G401 (cell line): ENCODE measurements around the gene SLC6A17. TPM values are rescaled to one million over a fixed set of nuclear protein-coding genes. Genes with fewer than 3 reads are reported as not detected.

Source experiments
- DNase-seq: peaks from one replicate; pipeline ENCODE4 v3.0.0-alpha.2; 2015; ENCODE audit warnings: low spot score
- in situ Hi-C: cut with HindIII; loops from 2 replicates; pipeline ENCODE4 v1.10.0; 2016; ENCODE audit warnings: low sequenced_read_pairs, mixed read lengths
- total RNA-seq: library from RNA; depleted of rRNA; stranded (reverse); fragments of >200 nt; shearing (Covaris generic); gene quantifications from 2 replicates; pipeline ENCODE4 v1.2.3, GENCODE V29; 2014

The SLC6A17 gene
- total RNA-seq, 1 experiment from 2014 or later = 1.3 TPM

DNA sequence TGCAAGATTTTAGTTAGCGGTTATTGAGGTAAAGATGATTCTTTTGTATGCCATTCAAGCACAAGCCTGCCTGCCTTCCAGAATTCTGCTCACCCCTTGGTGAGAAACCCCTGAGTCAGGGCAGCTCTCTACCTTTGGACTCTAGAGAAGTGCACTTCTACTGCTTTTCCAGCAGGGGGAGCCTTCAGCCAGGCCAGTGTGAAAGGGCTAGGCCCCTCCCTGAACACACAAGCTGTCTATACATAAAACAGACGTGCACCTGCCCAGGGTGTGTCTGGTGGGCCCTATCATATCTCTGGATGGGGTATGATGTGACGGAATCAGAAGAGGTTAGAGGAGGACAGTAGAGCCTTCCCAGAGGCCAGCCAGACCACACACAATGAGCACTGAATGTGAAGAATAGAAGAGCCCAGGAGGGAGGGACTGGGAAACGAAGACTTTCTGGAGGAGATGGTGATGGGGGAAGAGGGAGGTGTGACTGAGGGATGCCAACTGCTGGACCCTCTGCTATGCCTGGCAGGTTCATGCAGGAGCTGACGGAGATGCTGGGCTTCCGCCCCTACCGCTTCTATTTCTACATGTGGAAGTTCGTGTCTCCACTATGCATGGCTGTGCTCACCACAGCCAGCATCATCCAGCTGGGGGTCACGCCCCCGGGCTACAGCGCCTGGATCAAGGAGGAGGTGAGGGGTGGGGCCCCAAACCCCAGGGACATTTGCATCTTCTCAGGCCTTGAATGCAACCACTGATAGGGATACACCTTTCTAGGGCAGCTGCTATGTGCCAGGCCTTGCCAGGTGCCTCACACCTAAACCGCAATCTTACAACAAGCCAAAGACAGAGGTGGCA is 46.8 kb downstream of the SLC6A17 start:
- DNase-seq = peak; percentile 72
- in situ Hi-C loops = no loop called here

DNA sequence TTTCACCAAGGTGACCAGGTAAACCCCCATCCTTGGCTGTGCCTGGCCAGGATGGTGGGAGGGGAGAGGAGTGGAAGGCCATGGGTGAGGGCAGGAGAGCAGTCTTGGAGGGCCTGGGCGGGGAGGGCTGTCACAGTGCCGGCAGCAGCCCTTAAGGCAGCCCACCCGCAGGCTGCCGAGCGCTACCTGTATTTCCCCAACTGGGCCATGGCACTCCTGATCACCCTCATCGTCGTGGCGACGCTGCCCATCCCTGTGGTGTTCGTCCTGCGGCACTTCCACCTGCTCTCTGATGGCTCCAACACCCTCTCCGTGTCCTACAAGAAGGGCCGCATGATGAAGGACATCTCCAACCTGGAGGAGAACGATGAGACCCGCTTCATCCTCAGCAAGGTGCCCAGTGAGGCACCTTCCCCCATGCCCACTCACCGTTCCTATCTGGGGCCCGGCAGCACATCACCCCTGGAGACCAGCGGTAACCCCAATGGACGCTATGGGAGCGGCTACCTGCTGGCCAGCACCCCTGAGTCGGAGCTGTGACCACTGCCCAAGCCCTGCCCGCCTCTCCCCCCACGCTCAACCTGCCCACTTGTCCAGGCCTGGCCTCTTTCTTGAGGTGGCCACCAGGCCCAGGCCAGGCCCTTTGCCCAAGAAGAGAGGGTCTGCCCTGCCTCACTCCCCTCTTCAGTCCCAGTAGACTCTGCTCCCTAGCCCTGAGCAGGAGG is 47.8 kb downstream of the SLC6A17 start:
- DNase-seq = no peak
- in situ Hi-C loops = no loop called here

DNA sequence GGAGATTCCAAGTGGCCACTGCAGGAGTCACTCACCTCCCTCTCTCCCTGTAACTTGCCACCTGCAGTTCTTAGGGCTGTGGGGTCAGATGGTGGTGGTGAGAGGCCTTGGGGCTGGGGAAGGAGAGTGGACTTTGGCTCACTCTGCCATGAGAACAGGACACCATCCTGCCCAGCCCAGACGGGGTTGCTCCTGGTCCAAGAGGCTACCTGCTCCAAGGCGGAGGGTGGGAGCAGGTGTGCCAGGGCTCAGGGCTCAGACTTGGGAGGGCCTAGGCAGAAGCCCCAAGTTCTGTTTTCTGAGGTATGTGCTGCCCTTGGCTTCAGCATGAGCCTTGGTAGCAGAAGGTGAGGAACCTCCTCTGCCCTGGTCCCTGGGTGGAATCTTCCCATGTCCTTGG is 48.5 kb downstream of the SLC6A17 start:
- in situ Hi-C loops = no loop called here
- DNase-seq = no peak

DNA sequence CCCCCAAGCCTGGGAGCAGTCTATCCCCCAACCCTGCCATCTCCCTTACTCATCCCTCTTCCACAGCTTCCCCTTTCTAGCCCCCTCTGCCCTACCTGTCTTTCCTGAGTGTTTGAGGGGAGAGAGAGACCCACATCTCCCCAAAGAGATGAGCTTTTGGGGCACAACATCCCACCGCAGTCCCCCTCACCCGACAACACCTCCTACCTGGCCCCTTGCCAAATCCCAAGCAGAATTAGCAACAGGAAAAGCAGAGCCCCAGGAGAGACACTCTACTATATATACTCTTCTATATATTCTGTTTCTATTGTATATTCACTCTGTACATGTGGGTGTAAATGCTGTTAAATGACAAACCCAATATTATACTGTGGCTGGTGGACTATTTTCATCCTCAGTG is 49.9 kb downstream of the SLC6A17 start:
- DNase-seq = no peak
- in situ Hi-C loops = no loop called here

DNA sequence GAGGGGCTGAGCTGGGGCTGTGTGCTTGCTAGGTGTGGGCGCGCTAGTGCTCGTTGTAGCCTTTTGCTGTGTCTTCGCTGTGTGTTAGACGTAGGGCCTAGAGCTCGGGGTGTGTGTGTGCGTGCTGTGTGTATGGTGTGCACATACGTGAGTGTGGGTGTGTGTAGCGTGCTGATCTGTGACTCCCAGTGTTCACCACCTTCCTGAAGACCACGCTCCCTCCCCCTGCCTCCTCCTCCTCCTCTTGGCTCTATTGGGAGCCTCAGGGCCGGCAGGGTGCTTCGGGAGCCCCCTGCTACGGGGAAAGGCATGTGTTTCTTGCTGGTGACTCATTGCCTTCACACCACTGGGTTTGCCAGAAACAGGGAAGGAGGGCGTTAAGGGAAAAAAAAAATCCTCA is 50.4 kb downstream of the SLC6A17 start:
- in situ Hi-C loops = no loop called here

DNA sequence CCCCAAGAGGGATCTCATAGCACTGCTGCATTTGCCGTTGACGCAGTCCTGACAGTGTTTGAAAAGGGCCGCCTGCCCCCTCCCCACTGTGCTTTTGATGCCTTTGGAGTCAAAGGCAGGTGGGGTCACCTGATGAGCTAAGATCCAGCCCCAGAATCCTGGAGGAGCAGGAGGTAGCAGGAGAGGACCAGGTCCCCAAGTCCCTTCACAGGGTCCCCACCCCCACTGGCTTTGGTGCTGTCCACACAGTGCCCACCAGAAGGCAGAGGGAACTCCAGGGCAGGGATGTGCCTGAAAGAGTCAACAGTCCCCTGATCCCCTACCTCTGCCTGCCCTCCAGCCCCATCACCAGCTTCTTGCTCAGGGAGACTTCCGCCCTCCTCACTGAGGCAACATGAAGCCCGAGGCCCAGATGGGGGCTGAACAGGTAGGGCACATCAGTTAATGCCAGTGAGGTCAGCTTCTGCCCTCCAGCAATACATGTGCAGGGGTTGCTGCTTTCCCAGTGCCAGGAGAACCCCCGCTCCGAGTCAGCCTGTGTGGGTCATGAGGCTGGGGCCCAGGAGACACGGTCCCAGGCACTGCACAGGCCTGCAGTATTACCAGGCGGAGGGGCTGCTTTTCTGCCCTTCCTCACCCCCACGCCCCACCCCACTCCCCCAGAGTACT is 51.0 kb downstream of the SLC6A17 start:
- in situ Hi-C loops = no loop called here
- DNase-seq = no peak

More for the DNA sequence above, 50.4 kb downstream of the SLC6A17 start:
- no peak for DNase-seq

DNA sequence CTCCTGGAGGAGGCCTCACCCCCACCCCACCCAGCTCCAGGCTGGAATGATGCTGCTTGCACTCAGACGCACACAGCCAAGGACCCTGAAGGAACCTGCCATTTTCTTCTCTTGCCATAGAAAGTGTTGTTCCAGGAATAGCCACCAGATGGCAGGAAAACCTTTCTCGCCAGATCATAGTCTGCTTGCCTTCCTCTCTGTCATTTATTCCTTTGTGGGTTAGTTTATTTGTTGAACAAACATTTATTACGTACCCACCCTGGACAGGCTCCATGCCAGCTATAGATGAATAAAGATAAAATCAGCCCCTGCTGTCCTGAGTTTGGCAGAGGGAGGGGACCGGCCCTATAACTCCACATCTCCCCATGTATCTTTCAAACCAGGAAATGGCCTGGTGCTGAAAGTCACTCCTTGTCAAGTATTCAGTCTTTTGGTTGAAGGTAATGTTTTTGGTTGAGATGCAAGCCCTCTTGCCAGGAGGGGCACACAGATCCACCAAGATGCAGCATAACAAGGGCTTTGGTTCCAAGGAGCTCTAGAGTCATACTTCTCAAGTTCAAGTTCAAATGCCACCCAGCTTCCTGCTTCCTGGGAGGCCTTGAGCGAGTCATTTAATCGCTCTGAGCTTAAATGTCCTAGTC is 52.8 kb downstream of the SLC6A17 start:
- peak; percentile 84 for DNase-seq
- in situ Hi-C loops = no loop called here

DNA sequence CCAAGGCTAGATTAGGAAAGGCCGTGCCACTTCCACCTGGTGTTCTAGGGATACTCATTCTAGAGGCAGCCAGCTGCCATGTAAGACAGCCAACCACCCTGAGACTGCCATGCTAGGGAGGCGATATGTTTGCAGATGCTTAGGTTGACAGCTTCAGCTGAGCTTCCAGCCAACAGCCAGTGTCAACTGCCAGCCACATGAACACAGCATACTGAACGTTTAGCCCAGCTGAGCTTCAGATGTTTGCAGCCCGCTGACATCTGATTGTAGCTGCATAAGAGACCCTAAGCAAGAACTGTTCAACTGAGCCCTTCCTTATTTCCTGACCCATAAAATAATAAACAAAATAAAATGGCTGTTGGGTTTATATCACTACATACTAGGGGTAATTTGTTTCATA is 54.9 kb downstream of the SLC6A17 start:
- in situ Hi-C loops = no loop called here
- DNase-seq = no peak

DNA sequence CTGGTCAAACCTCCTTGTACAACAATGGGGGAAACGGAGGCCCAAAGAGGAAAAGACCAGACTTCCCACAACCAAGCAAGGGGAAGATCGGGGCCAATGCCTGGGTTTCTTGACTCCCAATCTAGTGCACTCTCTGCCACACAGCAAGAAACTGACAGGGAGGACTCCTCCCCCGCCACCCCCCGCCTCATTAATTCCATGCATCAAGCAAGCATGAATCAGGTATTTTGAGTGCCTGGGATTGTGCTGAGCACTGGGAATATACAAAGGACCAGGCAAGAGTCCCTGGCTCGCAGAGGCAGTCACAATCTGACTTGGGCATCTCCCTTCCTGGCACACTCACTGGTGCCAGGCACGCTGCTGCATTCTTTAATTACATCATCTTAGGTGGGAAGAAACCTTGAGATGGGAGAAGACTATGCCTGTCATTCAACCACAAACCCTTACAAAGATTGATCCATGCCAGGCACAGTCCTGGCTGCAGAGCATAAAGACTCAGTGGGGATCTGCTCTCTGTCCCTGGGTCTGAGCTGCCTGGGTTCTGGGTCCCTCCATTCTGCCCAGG is 55.4 kb downstream of the SLC6A17 start:
- no peak for DNase-seq
- in situ Hi-C loops = no loop called here

DNA sequence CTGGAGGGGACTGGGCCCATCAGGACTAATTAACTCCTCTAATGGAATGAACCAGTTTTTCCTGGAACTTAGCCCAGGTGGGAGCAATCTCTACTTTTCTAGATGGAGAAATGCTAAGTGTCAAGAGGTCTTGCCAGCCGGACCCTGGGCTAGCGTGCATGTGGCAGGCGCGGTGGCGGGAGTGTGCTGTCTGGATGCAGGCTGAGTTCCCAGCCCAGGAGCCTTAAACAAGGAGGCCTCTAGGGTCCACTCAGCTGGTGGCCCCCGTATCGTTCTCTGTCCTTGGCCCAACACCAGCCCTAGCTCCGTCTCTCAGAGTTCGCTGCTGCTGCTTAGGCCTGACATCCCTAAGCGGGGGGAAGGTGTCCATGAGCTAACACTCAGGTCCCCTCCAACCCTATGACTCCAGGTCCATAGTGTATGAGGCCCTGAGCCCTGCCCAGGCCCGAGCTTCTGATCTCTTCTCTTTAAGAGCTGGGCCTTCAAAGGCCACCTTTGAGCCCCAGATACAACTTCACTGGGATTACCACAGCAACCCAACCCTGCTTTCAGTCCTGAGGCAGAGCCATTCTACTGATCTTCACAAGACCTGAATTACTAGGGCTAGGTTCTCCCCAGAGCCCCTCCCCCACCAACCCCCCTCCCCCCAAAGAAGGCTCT is 56.1 kb downstream of the SLC6A17 start:
- in situ Hi-C loops = no loop called here
- no peak for DNase-seq

DNA sequence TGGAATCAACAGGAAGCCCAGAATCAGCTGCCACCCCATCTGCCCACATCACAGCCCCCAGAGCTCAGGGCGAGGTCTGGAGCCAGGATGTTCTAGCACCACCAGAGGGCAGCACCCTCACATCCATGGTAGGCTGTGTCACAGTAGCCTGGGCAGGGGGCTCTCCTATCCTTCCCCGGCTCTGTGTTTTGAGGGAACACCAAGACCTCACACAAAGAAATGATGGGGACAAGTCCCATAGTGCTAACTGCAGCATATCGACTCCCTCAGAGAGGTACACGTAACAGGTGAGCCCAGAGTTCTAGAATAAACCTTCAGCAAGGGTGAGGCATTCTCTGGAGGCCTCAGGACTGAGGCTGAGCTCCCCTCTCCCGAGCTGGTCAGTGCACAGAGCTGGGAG is 57.5 kb downstream of the SLC6A17 start:
- DNase-seq = peak; percentile 86
- in situ Hi-C loops = no loop called here

DNA sequence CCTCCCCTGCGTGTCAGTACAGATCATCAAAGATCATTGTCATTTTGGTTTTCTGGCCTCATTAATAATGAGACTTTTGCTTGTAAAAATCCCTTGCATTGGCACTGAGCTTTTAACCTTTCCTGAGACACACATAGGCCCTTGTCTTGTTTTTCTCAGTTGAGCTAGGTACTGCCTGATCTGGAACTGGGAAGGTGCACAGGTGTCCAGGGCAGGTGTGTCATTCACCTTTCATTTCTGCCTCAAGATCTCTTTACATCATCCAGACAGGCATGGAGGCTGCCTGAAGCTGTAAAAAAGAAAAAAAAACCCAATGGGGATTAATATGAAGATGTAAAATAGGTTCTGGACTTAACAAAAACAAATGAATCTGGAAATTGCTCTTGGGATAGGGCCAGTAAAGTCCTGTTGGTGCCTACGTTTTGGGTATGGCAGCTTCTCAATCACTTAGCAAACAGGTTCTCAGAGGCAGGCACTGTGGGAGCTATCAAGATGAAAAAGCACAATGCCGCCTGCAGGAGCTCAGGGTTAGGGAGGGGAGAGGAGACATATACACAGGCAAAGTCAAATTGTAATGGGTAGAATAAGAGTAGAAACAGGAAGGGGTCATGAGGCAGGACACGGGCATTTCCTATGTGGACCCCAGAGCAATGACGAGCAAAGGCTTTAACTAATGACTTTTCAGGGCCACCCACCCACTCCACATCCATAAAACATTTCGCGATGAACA is 58.8 kb downstream of the SLC6A17 start:
- no peak for DNase-seq
- in situ Hi-C loops = no loop called here

DNA sequence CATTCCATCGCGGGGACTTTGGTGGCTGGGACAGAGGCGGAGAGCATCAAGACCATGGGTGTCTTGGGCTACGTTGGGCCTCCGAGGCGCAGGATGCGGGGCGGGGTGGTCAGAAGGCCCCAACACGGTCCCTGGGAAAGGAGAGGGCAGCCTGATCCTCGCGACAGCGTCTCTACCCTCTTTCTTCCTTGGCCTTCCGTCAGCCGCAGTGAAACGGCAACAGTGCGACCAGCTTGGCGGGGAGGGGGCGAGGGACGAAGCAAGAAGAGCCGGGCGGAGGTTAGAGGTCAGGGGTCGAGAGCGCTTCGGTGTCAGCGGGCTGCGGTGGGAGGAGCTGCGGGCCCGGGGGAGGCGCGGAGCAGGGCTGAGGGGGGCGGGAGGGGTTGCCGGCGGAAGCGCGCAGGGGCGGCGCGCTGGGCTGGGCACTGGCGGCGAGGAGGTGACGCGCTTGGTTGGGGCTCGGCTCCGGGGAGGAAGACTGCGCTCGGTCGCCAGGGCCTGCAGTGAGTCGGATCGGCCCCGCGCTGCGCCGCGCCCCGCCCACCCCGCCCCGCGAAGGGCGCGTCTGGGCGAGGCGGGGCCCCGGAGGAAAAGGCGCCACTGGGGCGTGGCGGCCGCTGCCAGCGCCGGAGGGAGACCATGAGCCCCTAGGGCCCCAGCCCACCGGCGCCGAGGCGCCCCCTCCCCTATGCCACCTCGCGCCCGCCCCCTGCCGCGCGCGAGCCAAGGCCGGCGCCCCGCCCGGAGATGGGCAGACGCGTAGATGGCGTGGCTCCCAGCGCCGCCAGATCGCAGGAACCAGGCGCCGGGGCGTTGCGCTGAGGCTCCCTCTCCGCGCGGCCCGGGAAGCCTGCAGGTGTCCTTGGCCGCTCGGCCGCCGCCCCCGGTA is 59.7 kb downstream of the SLC6A17 start, which contains the start of gene KCNC4:
Gene KCNC4, plus strand, starts transcription at position 600 of the 889 bp plus-strand sequence. CDS start 1,186 bp downstream, outside the sequence.
- peak; percentile 80 for DNase-seq
- in situ Hi-C loops = no loop called here

DNA sequence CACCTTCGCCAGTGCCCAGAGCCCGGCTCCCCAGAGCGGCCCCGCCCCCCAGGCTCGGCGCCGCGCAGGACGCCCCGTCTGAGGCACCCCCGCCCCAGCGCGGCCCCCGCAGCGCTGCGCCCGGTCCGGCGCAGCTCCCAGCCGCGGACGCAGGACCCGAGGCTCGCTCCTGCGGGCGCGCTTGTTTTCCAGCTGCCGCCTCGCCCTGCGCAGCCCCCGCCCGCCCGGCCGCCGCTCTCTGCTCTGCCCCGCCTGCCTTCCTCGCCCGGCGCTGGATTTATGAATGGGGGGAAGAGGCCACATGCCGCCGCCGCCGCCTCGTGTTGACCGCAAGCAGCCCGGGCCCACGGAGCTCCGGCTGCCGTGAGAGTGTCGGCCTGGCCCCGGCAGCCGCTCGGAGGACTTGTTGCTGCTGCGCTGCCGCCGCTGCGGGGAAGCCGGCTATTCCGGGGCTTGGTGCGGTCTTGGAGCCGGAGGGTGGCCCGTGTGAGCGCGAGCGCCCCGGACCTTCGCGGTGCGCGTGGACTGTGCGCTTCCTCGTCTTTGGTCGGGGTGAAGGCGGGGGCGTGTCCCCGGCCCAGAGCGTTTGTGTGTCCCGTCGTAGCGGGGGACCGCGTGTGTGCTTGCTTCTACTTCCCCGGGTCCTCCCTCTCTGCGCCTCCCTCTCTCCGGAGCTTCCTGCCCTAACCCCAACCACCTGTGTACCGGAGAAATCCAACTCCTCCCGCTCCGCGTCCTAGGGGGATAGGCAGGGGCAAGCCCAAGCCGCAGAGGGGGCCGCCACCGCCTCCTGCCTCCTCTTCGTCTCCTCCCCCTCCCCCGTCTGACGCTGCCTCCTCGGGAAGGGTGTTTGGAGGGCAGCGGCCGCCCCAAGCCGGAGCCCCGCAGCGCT is 60.6 kb downstream of the SLC6A17 start:
- in situ Hi-C loops = no loop called here
- peak; percentile 59 for DNase-seq

DNA sequence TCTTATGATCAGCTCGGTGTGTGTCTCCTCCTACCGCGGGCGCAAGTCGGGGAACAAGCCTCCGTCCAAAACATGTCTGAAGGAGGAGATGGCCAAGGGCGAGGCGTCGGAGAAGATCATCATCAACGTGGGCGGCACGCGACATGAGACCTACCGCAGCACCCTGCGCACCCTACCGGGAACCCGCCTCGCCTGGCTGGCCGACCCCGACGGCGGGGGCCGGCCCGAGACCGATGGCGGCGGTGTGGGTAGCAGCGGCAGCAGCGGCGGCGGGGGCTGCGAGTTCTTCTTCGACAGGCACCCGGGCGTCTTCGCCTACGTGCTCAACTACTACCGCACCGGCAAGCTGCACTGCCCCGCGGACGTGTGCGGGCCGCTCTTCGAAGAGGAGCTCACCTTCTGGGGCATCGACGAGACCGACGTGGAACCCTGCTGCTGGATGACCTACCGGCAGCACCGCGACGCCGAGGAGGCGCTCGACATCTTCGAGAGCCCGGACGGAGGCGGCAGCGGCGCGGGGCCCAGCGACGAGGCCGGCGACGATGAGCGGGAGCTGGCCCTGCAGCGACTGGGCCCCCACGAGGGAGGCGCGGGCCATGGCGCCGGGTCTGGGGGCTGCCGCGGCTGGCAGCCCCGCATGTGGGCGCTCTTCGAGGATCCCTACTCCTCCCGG is 61.3 kb downstream of the SLC6A17 start:
- in situ Hi-C loops = no loop called here
- DNase-seq = no peak
